Kidney epithelial cell (primary cell): ENCODE measurements around the gene RAD51B. TPM values are rescaled to one million over a fixed set of nuclear protein-coding genes. Genes with fewer than 3 reads are reported as not detected.

Experiments used
- DNase-seq: peaks from one replicate; pipeline ENCODE4 v3.0.0-alpha.2; 2010; ENCODE audit warnings: low read depth
- H3K27me3 ChIP-seq: 2 replicates; pipeline ENCODE4 v1.6.0; 2011; ENCODE audit warnings: low read length; ENCODE audit not compliant: control insufficient read depth, insufficient read depth
- H3K36me3 ChIP-seq: 2 replicates; pipeline ENCODE4 v1.5.1; 2011; ENCODE audit warnings: low read length; ENCODE audit not compliant: control insufficient read depth, insufficient read depth
- H3K4me3 ChIP-seq: 2 replicates; pipeline ENCODE4 v1.5.1; 2011; ENCODE audit warnings: low read depth, mild to moderate bottlenecking, control low read depth, low read length
- CTCF ChIP-seq: IDR thresholded peaks from 2 replicates; pipeline ENCODE4 v1.5.1; 2011; ENCODE audit warnings: mild to moderate bottlenecking, moderate library complexity, low read length, control low read depth, inconsistent platforms; ENCODE audit not compliant: insufficient read depth, poor library complexity, severe bottlenecking
- total RNA-seq: library from RNA; depleted of rRNA; stranded (reverse); fragments of >200 nt; gene quantifications from 2 replicates; pipeline ENCODE4 v1.2.3, GENCODE V29; 2015

RAD51B gene
- total RNA-seq, 1 donor from 2014 or later: 9.5 TPM

GRCh38 chr14:68373124-68373646 lies 553.6 kb downstream of the RAD51B start:
- DNase-seq: no peak
- Histone ChIP-seq H3K27me3 (no peaks in the 10 kb centered on the region), H3K36me3 (no peaks in the 10 kb centered on the region), H3K4me3 (no peak overlapping the region)
- TF ChIP-seq CTCF: no peak

- no peak for TF ChIP-seq CTCF
- Histone ChIP-seq H3K4me3 (no peak overlapping the region), H3K36me3 (no peaks in the 10 kb centered on the region), H3K27me3 (no peaks in the 10 kb centered on the region)
- no peak for DNase-seq
Measured at GRCh38 chr14:68373847-68374444, 554.4 kb downstream of the RAD51B start.

- H3K36me3 ChIP-seq: no peaks in the 10 kb centered on the region
- H3K27me3 ChIP-seq: no peaks in the 10 kb centered on the region
- DNase-seq: no peak
- no peak for TF ChIP-seq CTCF
- H3K4me3 ChIP-seq: no peak overlapping the region
Measured at GRCh38 chr14:68374682-68375081, 555.1 kb downstream of the RAD51B start.

DNA sequence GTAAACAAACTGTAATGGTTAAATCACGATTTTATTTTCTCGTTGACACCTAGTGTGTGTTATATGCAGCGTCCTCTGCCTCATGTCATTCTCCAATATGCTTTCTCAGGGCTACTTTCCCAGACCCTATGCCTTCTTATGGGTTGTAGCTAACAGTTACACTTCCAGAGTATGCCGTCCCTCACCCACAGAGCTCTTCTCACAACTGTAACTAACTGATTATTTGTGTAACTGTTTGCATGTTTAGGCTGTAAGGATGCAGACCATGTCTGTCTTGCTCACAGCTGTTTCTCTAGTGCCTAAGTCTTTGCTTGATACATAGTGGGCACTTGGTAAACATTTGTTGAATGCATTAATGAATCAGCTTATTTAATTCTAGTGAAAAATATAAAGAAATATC lies 555.8 kb downstream of the RAD51B start:
- H3K4me3 ChIP-seq: no peak overlapping the region
- no peaks in the 10 kb centered on the region for H3K27me3 ChIP-seq
- no peaks in the 10 kb centered on the region for H3K36me3 ChIP-seq
- no peak for DNase-seq
- TF ChIP-seq CTCF: no peak

GRCh38 chr14:68376067-68376779 lies 556.6 kb downstream of the RAD51B start:
- no peak for DNase-seq
- no peak overlapping the region for H3K4me3 ChIP-seq
- TF ChIP-seq CTCF: no peak
- H3K36me3 ChIP-seq: no peaks in the 10 kb centered on the region
- H3K27me3 ChIP-seq: no peaks in the 10 kb centered on the region
